Epidermal melanocyte (primary cell): ENCODE measurements around the gene CNNM4.
A peak's percentile ranks its signal among the peaks of the same experiment; 100 is the strongest.

ENCODE experiments used
- DNase-seq: peaks from one replicate; pipeline ENCODE4 v3.0.0; 2011; ENCODE audit warnings: low spot score; ENCODE audit not compliant: insufficient read length

Gene CNNM4

DNA sequence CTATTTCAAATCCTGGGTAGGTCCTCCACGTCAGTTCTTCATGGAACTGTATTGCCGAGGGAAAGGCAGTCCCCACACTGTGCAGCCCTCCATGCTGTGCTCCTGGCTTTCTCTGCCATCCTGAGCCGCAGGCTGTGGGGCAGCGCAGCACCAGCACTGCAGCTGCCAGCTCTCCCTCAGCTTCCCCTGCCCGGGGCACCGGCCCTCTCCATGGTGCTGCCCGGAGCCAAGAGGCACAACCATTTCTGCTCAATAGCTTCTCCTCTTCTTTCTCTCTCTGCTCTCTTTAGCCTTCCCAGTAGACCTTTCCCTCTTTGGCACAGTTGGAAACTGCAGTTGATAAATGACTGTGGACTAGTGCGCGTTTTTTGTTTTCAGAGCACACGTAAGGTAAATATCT, 71.0 kb downstream of the CNNM4 start:
- DNase-seq, result peak; percentile 26

DNA sequence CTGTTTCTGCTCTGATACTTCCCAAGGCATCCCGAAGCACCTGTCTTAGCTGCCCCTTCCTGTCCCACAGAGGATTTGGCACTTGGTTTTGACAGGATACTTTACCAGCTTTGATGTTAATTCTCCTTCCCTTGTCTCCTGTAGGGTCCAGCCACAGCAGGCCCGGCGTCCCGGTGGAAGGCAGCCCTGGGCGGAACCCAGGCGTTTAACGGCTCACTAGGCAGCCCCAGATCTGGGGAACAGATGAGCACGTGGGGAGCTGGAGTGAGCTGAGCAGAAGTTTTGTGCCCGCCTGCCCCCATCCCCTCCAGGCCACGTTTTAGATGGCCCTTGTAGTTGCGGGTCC, 71.7 kb downstream of the CNNM4 start:
- DNase-seq, result no peak

DNA sequence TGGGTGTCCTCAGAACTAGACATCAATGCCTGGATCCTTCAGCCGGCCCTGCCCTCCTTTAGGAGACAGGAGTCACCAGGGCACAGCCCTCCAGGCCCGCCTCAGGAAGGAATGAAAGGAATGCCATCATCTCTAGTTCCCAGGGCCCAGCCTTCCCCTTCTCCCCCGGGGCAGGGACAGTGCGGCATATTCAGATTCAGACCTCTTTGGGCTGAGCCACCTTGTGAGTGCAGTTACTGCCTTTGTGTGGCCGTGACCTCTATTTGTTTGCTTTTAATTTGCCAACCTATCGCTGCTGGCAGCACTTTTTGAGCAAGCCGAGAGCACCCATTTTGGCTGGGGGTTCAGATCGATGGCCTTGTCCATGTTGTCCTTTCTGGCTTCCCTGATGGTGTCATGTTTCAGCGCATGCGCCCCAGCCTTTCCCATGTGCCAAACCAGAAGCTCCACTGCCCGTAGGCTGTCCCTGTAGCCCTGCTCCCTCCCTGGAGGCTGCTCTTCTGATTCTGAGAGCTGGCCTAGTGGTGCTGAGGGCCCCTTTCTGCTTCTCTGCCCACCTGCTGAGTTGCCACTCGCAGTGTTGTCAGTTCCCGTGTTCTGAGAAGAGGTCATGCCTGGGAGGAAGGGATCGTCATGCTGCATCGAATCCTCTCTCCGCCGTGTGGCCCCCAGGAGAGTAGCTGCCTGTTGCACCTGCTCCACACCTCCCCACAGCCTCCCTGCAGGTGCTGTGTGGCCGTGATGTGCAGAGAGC, 72.2 kb downstream of the CNNM4 start:
- peak; percentile 49 for DNase-seq

DNA sequence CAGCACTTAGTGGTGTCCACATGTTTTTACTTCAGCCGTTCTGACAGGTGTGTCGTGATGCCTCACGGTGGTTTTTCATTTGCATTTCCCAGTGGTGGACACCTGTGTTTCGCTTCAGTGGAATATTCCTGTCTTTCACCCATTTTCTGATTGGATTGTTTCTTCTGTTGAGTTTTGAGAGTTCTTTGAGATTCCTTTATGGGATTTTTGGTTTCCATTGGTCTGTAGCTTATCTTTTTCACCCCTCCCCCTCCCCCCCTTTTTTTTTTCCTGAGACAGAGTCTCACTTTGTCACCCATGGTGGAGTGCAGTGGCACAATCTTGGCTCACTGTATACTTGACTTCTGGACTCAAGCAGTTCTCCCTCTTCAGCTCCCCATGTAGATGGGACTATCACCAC, 75.1 kb downstream of the CNNM4 start:
- no peak for DNase-seq

DNA sequence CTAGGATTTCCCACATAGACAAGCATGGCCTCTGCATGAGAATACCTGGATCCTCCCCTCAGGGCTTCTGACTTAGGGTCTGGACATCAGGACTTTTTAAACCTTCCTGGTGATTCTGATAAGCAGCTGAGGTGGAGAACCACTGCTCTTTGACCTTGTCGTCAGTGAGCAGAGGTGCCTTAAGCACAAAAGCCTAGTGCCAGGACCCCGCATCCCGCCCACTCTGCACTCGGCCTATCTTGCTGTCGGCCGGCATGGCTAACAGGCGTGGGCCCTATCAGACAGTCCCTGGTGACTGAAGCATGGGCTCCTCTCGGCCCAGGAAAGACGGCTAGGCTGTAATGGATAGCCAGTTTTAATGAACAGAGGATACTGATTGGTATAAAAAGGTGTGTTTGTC, 76.9 kb downstream of the CNNM4 start:
- no peak for DNase-seq

DNA sequence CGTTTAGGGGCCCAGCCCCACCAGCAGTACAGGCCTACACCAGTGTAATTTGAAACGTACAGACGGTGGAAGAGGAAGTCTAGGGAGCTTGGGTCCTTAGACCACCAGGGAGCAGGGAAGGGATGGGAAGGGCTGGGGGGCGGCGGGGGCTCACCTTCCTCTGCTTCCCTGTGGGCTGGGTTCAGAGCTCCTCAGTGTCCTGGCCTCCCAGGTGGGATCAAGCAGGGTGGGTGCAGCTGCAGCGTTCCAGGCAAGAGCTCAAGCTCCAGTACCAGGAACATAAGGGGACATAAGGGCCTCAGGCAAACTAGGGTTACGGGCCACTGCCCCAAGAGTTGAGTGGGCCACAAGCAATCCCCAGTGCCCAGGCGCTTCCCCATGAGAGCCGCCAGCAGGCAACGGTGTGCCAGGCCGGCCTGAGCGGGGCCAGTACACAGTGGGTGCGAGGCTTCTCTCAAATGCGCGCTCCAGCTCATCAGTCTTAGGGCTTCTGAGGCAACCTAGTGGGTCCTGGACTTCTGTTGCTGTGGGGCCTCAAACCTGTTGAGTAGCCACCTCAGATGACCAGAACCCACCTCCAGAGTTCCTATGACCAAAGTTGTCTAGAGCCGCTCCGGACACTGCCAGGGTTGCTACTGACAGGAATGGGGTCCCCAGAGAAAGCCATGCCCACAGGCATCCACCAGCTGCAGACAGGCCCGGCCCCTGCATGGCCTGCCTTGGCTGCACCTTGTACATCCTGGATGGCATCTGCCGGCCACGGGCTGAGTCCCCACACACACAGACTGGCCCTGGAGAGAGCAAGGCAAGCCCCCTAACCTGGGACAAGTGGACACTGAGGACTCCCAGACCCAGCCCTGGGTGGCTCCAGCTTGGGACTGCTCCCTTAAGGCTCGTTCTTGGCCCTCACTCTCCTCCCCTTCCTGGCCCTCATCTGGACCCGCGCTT, 77.9 kb downstream of the CNNM4 start:
- no peak for DNase-seq

DNA sequence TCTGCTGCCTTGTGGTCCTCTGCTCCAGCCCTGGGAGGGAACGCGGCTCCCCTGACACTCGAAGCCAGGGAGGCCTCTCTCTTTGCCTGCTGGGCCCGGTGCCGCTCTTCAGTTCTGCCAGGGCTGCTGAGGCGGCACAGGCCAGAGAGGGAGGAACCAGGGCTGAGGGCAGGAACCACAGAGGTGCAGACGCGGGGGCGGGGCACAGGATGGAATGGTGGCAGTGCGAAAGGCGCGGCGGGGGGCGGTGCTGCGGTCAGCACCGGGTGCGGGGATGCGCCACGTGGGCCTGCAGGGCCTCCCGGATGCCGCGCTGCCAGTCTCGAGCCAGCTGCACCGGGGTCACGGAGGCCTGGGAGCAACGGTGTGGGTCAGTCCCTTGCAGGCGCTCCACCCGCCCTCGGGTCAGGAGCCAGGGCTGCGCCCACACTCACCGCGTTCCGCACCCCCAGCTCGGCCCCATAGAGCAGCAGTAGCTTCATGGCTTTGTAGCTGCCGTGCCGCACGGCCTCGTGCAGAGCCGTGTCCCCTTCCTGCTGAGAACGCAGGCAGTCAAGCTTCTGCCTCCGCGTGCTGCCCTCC, 78.7 kb downstream of the CNNM4 start:
- no peak for DNase-seq

DNA sequence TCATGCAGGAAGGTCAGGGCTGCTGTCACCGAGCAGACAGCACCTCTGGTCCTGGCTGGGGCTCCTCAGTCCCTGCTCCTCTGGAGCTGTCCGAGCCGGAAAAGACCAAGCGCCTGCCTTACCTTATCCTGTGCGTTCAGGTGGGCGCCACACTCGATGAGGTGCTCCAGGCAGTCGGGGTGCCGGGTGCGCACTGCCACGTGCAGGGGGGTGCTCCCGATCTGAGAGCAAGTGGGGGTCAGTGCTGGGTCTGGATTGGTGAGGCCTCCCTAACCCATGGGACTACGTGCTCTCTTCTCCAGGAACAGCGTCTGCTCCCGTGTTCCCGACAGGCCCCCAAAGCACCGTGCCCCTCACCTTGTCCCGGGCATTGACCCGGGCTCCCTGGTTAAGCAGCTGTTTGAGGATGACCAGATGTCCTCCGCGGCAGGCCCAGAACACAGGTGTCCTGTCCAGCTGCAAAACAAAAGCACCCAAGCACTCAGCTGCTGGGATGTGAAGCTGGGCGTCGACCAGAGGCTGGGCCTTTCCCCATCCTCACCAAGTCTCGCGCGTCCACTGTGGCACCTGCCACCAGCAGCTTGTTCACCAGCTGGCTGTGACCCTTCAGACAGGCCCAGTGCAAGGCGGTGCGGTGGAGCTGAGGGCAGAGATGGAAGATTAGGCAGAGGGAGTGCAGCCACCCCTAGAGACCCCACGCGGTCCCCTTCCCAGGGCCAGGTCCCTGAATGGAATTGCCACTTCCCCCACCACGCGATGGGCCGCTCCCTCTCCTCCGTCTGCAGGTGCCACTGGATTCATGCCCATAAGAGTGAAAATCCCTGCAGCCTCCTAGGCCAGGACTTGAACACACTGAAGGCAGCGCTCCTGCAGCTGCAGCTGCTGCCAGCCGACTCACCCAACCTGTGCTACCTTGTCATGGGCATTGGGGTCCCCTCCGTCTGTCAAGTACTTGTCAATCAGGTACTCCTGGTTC, 79.5 kb downstream of the CNNM4 start:
- no peak for DNase-seq

DNA sequence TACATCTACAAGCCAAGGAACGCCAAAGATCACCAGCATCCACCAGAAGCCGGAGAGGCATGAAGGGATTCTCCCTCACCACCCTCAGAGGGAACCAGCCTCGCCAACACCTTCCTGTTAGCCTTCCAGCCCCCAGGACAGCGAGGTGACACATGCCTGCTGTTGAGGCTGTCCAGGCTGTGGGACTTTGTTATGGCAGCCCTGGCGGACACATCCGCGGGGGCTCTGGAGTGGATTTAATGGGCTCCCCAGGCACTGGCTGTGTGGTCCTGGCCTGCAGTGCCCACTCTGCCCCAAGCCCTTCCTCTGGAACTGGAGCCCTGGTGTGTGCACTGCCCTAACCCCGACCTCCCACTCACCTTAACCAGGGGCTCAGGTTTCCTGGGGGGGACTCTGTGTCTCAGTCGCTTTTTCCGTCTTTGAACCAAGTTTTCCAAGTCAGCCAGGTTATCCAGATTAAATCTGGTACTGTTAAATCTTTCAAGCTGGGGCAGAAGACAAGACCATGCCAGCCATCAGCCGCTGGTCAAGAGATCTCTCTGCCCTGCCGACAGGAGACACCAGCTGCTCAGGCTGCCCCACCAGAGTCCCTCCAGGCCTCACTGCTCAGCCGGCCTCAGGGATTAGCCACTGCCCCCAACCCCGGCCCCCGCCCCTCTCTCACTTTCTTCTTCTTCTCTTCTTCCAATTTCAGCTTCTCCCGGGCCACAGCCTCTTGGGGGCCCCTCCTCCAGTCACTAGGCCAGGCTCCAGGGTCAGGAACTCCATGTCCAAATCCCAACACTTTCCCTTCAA, 81.2 kb downstream of the CNNM4 start:
- DNase-seq, result no peak

DNA sequence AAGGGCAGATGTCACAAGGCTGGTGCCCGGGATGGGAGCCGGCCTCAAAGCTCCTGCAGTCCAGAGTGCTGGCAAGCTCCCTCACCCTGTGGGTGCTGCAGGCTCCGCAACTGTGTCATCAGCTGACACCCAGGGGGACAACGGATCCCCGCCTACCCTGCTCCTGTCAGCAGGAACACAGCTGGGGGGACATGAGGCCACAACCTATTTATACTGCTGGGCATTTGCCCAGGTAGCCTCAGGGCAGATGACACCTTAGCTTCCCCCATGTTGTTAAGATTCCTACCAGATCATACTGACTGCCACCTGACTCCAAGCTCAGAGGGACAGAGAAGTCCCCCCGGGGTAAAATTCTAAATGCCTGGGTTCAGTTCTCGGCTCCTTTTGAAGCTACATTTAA, 81.9 kb downstream of the CNNM4 start:
- no peak for DNase-seq

DNA sequence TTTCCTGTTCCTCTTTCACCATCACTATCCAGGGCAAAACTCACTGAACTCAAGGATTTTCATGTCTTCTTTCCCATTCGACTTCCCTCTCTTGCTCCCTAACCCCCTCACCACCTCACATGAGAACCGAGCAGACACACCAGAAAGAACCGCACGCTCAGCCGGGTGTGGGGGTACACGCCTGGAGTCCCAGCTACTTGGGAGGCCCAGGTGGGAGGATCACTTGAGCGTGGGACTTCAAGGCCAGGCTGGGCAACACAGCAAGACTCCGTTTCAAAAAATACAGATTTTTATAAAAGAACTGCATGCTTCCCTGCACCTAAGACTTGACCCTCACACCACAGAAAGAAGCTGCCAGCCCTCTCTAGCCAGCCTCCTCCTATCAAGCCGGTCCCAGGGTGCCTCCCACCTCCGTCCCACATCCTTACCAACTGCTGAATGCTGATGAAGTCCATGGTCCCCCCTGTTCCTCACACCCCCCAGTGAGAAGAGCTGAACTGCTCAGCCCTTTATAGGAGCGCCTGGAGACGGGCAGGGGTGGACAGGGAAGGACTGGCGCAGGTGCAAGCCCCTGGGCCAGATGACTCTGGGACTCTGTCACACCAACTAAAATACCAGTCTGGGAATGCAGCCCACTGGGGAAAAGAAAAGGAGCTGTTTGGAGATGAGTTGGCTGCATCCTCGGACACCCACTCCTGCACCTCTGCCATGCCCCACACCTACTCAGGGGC, 83.0 kb downstream of the CNNM4 start, which contains the start of gene ANKRD23:
TSS of gene ANKRD23 (minus strand) at position 484 of the 731 bp plus-strand sequence. CDS start at position 455, 29 bp downstream.
- no peak for DNase-seq

DNA sequence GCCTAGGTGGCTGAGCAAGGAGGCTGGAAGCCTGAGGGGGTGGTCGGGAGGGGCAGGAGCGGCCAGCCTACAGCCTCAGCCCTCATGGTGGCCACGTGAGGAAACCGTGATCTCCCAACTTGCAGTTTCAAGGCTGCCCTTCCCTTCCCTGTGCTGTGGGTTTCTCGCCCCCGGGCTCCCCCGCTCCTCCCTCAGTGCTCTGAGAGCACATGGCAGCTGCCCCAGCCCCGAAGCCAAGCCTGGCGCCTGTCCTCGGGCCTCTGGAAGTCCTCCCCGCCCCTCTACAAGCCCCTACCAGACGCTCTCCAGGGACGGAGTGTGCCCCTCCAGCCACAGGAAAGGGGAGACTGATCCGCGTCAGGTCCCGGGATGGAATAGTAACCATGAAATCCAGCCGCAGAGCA, 83.7 kb downstream of the CNNM4 start:
- no peak for DNase-seq

DNA sequence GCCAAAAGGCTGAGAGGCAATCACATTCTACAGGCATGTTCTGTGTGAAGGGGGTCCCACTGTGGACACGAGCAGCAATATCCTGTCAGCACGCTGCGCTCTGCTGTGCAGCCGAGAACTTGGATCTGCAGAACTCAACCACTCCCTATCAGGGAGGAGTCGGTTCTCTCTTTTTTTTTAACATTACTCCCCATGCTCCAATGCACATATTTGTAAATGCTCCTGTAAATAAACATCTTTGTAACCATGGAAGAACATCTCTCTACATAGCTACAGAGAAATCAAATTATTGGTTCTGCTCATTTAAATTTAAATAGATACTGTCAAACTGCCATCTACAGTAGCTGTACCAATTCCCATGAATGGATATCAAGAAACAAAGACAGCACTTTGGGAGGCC, 86.1 kb downstream of the CNNM4 start:
- DNase-seq, result no peak

DNA sequence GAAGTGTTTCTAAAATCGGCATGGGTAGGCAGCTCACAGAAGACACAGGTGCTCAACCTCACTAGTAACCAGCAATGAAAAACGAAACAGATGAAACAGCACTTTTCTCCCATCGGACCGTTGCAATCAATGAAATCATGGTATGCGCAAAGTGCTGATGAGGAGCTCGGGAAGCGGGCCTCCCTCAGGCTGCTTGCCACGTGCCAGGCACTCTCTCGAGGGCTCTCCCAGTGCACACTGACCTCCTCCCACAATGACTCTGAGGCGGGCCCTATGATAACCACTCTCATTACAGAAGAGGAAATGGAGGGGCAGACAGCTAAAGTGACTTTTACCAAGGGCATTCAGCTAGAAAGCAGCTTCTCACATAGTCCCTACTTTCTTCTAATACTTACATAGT, 86.9 kb downstream of the CNNM4 start:
- no peak for DNase-seq

DNA sequence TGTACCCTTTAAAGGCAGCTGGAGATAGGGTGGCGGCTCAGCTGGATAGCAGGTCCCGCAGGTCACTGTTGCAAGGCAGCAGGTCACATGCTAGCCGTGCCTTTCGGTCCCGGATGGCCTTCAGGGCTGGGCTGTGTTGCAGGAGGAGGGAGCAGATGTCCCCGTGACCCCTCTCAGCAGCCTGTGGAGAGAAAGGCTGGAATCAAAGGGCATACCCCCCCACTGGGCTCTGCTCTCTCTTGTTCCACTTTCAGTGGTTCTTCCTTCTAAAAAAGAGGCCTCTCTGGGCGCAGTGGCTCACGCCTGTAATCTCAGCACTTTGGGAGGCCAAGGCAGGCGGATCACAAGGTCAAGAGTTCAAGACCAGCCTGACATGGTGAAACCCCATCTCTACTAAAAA, 87.6 kb downstream of the CNNM4 start:
- no peak for DNase-seq

DNA sequence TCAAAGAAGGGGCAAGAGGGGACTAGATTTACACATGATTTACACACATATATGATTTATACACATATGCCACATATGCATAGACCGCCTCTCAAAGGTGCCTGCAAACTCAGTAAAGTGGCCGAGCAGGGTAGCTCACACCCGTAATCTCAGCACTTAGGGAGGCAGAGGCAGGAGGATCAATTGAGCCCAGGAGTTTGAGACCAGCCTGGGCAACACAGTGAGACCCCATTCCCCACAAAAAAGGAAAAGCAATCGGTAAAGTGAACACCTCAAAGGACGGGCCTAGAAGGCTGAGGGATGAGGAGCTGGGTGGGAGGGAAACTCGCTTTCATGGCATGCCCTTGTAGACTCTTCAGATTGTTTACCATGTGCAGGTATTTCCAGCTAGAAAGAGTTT, 92.0 kb downstream of the CNNM4 start:
- DNase-seq, result no peak

DNA sequence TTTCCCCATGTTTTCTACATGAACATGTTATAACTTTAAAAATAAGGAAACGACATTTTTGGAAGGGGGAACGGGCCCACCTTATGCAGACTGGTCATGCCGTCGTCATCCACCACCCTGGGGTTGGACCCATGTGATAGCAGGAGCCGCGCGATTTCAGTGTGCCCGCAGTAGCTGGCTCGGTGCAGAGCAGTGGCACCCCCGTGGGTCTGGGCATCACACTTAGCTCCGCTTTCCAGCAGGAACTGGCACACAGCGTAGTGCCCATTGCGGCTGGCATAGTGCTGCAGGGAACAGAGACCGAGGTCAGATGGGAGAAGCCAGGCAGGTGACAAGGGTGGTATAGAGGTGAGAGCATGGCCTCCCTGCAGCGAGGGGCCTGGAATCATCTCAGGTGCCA, 92.6 kb downstream of the CNNM4 start:
- DNase-seq, result no peak

DNA sequence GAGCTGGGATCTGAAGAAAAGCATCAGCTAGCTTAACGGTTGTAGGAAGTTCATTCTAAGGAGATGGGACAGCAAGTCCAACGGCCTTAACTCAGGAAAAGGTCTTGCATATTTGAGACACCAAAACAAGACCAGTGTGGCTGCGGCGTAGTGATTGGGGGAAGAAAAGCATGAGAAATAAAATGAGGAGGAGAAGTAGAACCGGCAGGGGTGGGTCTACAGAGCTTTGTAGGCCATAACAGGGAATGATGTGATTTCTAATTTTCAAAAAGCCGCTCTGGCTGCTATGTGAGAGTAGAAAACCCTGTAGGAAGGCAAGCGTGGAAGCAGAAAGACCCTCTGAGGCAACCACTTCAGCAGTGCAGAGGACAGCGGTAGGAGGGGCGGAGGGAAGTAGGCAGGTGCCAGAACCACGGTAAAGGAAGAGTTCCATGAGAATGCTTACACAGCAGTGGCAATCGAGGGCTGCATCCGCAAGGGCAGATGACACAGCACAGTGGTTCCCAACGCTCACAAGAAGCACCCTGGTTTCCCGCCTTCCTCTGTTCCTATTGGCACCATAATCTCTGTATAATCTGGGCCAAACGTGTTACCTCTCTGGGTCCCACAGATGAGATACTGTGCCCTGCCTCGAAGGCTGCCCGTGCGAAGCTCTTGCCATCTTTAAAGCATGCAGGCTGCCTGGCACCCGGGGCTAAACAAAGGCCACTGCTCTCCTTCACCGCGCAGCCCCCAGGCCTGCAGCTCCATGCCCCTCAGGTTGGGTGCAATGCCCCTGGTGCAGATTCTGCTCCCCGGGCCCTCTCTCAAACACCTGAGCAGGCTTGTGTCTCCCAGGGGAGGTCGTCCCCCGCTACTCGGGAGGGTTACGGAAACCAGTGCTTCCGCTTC, 96.3 kb downstream of the CNNM4 start:
- no peak for DNase-seq
